Activated CD8-positive, alpha-beta T cell treated with anti-CD3 and anti-CD28 coated beads for 36 hours (primary cell): ENCODE measurements around the gene SLAMF8. TPM values are rescaled to one million over a fixed set of nuclear protein-coding genes. Genes with fewer than 3 reads are reported as not detected.

Source experiments
- ATAC-seq: fragments of 200-7000 bp; cut with Tn5 transposase; one replicate; pipeline ENCODE4 v1.10.0; 2021; ENCODE audit warnings: mild to moderate bottlenecking, moderate library complexity
- CTCF ChIA-PET: fragments of 350-600 bp; sonication (Branson Sonifier 250); formaldehyde crosslinking; loops from one replicate; lab custom pipeline; 2021; ENCODE audit warnings: antibody characterized with exemption; lab: Charles Lee
- POLR2A ChIA-PET: fragments of 350-600 bp; sonication (Branson Sonifier 250); formaldehyde crosslinking; loops from one replicate; lab custom pipeline; 2021; ENCODE audit warnings: antibody characterized with exemption; lab: Charles Lee
- DNase-seq: peaks from one replicate; pipeline ENCODE4 v3.0.0-alpha.2; 2020
- H3K27ac Mint-ChIP-seq: one replicate; pipeline ENCODE4 v1.8.0; 2021; ENCODE audit warnings: mild to moderate bottlenecking, mixed read lengths
- H3K27me3 Mint-ChIP-seq: one replicate; pipeline ENCODE4 v1.8.0; 2021; ENCODE audit warnings: mixed read lengths
- H3K36me3 Mint-ChIP-seq: one replicate; pipeline ENCODE4 v1.8.0; 2021; ENCODE audit warnings: low read depth, mixed read lengths
- H3K4me1 Mint-ChIP-seq: one replicate; pipeline ENCODE4 v1.8.0; 2021; ENCODE audit warnings: low read depth, mixed read lengths
- H3K4me3 Mint-ChIP-seq: one replicate; pipeline ENCODE4 v1.8.0; 2021; ENCODE audit warnings: mild to moderate bottlenecking, moderate library complexity, mixed read lengths
- H3K9me3 Mint-ChIP-seq: one replicate; pipeline ENCODE4 v1.8.0; 2021; ENCODE audit warnings: mixed read lengths
- intact Hi-C: fragments of 100-400 bp; cut with micrococcal nuclease; formaldehyde crosslinking; loops from one replicate; pipeline ENCODE4 v1.10.0; 2022
- total RNA-seq, 2 experiments: library from RNA; stranded (reverse); gene quantifications; one replicate each; pipeline ENCODE4 v1.2.3, GENCODE V29; 2021
- TF ChIP-seq, protein P1 (sequence below): fragments of 200-600 bp; IDR thresholded peaks from one replicate; pipeline ENCODE4 v1.8.0; 2022; ENCODE audit warnings: antibody characterized with exemption, mild to moderate bottlenecking

The SLAMF8 gene
- total RNA-seq, 2 experiments from 2014 or later: 0.54 TPM

- POLR2A ChIA-PET: no interaction called here
- TF ChIP-seq, protein P1, sequence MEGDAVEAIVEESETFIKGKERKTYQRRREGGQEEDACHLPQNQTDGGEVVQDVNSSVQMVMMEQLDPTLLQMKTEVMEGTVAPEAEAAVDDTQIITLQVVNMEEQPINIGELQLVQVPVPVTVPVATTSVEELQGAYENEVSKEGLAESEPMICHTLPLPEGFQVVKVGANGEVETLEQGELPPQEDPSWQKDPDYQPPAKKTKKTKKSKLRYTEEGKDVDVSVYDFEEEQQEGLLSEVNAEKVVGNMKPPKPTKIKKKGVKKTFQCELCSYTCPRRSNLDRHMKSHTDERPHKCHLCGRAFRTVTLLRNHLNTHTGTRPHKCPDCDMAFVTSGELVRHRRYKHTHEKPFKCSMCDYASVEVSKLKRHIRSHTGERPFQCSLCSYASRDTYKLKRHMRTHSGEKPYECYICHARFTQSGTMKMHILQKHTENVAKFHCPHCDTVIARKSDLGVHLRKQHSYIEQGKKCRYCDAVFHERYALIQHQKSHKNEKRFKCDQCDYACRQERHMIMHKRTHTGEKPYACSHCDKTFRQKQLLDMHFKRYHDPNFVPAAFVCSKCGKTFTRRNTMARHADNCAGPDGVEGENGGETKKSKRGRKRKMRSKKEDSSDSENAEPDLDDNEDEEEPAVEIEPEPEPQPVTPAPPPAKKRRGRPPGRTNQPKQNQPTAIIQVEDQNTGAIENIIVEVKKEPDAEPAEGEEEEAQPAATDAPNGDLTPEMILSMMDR: no peak
Observed at GRCh38 chr1:159791031-159791430, 35.6 kb upstream of the SLAMF8 start.

GRCh38 chr1:159791461-159791860 lies 35.2 kb upstream of the SLAMF8 start:
- CTCF ChIA-PET: interaction anchor here (18.8 kb wide), 1 partner anchor 98 kb away, joined by 482 read pairs; no protein-coding TSS in a partner anchor
- Mint-ChIP-seq H3K9me3 (no peaks in the 10 kb centered on the region), H3K4me3 (no peak overlapping the region), H3K27ac (no peak overlapping the region), H3K36me3 (no peaks in the 10 kb centered on the region), H3K4me1 (no peaks in the 10 kb centered on the region), H3K27me3 (peaks cover 4% of the 10 kb centered on the region)
- no peak for DNase-seq
- TF ChIP-seq, protein P1: no peak
- POLR2A ChIA-PET: no interaction called here
- ATAC-seq: no peak
- intact Hi-C loops: no loop called here

More at GRCh38 chr1:159791031-159791430, 35.6 kb upstream of the SLAMF8 start:
- ATAC-seq: no peak
- intact Hi-C loops: no loop called here
- H3K4me3 Mint-ChIP-seq: no peak overlapping the region
- no peak overlapping the region for H3K27ac Mint-ChIP-seq
- H3K4me1 Mint-ChIP-seq: no peaks in the 10 kb centered on the region
- DNase-seq: no peak
- CTCF ChIA-PET: interaction anchor here (18.8 kb wide), 1 partner anchor 99 kb away, joined by 482 read pairs; no protein-coding TSS in a partner anchor
- H3K27me3 Mint-ChIP-seq: peaks cover 4% of the 10 kb centered on the region
- no peaks in the 10 kb centered on the region for H3K36me3 Mint-ChIP-seq
- H3K9me3 Mint-ChIP-seq: no peaks in the 10 kb centered on the region

DNA sequence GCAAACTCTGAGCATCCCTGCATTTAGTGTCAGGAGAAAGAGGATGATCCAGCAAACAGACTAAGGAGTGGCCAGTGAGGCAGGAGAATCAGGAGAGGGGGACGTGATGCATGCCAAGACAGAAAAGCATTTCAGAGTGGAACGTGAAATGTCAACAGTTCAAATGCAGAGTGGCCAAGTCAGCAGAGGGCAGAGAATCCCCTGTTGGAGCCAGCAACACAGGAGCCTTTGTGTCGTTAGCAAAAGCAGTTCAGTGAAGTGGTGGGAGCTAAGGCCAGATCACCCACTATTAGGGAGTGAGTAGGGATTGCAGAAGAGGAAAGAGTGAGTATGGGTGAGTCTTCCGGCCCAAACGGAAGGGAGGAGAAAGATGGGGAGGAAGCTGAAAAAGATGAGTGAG lies 31.1 kb upstream of the SLAMF8 start:
- H3K4me1 Mint-ChIP-seq: peaks cover 17% of the 10 kb centered on the region
- H3K27ac Mint-ChIP-seq: no peak overlapping the region
- H3K27me3 Mint-ChIP-seq: peaks cover 4% of the 10 kb centered on the region
- CTCF ChIA-PET: interaction anchor here (18.8 kb wide), 1 partner anchor 94 kb away, joined by 482 read pairs; no protein-coding TSS in a partner anchor
- no peak for ATAC-seq
- no peak for DNase-seq
- H3K9me3 Mint-ChIP-seq: no peaks in the 10 kb centered on the region
- intact Hi-C loops: loop anchor here (5.0 kb wide), 1 partner anchor 212 kb away; no protein-coding TSS in a partner anchor
- POLR2A ChIA-PET: no interaction called here
- TF ChIP-seq, protein P1: no peak
- H3K4me3 Mint-ChIP-seq: no peak overlapping the region
- no peaks in the 10 kb centered on the region for H3K36me3 Mint-ChIP-seq

GRCh38 chr1:159798893-159799292 lies 27.8 kb upstream of the SLAMF8 start:
- Mint-ChIP-seq H3K4me1 (peaks cover 37% of the 10 kb centered on the region), H3K27me3 (peaks cover 1% of the 10 kb centered on the region), H3K27ac (no peak overlapping the region), H3K36me3 (no peaks in the 10 kb centered on the region), H3K9me3 (no peaks in the 10 kb centered on the region), H3K4me3 (no peak overlapping the region)
- ChIA-PET CTCF (interaction anchor here (0.7 to 18.8 kb wide), 41 partner anchors 10 to 665 kb away, joined by 3 to 482 read pairs (median 6); partner anchors contain the start of genes DUSP23 and SLAMF8), POLR2A (interaction anchor here (1.8 to 1.9 kb wide), 2 partner anchors 28 to 126 kb away, joined by 5 to 6 read pairs; partner anchors contain the start of genes SLAMF8 and TAGLN2)
- peak; percentile 52 for ATAC-seq
- peak; percentile 70 for DNase-seq
- TF ChIP-seq, protein P1: peak; percentile 77
- intact Hi-C loops: loop anchor here (1.0 to 5.0 kb wide), 2 partner anchors 92 to 208 kb away; no protein-coding TSS in a partner anchor

DNA sequence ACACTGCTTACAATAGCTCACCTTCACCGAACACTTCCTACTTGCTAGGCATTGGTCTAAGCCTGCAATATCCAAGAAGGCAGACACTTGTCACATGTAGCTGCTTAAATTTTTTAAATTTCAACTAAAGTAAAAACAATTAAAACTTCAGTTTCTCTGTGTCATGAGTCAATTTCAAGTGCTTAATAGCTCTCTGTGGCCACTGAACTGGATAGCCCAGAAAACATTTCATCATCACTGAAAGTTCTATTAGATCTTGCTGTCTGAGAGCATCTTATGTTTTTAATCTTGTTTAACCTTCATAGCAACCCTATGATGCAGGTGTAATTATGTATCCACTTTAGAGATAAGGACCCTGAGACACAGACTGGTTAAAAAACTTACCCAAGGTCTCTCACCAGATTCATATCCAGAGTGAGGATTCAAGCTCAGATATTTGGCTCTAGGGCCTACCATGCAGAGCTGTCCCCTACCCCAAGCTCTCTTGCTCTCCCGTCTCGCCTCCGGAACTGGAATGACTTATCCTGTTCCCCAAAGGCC lies 27.2 kb upstream of the SLAMF8 start:
- Mint-ChIP-seq H3K4me3 (no peak overlapping the region), H3K36me3 (no peaks in the 10 kb centered on the region), H3K27me3 (no peaks in the 10 kb centered on the region), H3K27ac (no peak overlapping the region), H3K9me3 (no peaks in the 10 kb centered on the region), H3K4me1 (peaks cover 41% of the 10 kb centered on the region)
- POLR2A ChIA-PET: interaction anchor here (1.2 to 1.9 kb wide), 3 partner anchors 19 to 126 kb away, joined by 3 to 6 read pairs (median 5); partner anchors contain the start of genes DUSP23, SLAMF8 and TAGLN2
- ATAC-seq (no peak), DNase-seq (no peak)
- CTCF ChIA-PET: interaction anchor here (0.7 to 18.8 kb wide), 41 partner anchors 9 to 666 kb away, joined by 3 to 482 read pairs (median 5); partner anchors contain the start of genes DUSP23 and SLAMF8
- intact Hi-C loops: loop anchor here (5.0 kb wide), 1 partner anchor 208 kb away; no protein-coding TSS in a partner anchor
- TF ChIP-seq, protein P1: no peak
